ENCODE data around the gene DUSP16.

- TF ChIP-seq FOXK2 (IDR thresholded peaks at IDR 0.05) (no peak), SP1 (IDR thresholded peaks at IDR 0.05) (no peak), FOXA1 (IDR thresholded peaks at IDR 0.05) (no peak), FOXM1 (IDR thresholded peaks at IDR 0.05; ENCODE audit: borderline replicate concordance) (no peak)
Measured at GRCh38 chr12:12440784-12441428, 121.8 kb downstream of the DUSP16 start.

All from HEK293T (cell line).